H1 (cell line): ENCODE results near the gene RNF145. TPM values are rescaled to one million over a fixed set of nuclear protein-coding genes. Genes with fewer than 3 reads are reported as not detected.

Experiments used
- CTCF ChIA-PET: fragments of 300-600 bp; sonication (Branson Sonifier 250); formaldehyde crosslinking; loops from one replicate; lab custom pipeline; 2021; ENCODE audit not compliant: partially characterized antibody; lab: Charles Lee
- POLR2A ChIA-PET: fragments of 300-600 bp; sonication (Branson Sonifier 250); formaldehyde crosslinking; loops from one replicate; lab custom pipeline; 2021; ENCODE audit warnings: inconsistent platforms; ENCODE audit not compliant: partially characterized antibody; lab: Charles Lee
- DNase-seq, 2 experiments: peaks; one replicate each; pipeline versions ENCODE4 v3.0.0 to v3.0.0-alpha.2; 2010 to 2022; ENCODE audit warnings: low spot score in 2 of 2, low read depth in 1 of 2, mixed read lengths in 1 of 2
- FAIRE-seq: peaks from 2 replicates; lab custom pipeline; 2011; peaks lifted over from hg19 to GRCh38; lab: Jason Lieb, UNC
- H2AFZ ChIP-seq: 2 replicates; pipeline ENCODE4 v1.8.1; 2012; ENCODE audit warnings: low read length, inconsistent platforms
- H2AK5ac ChIP-seq: 2 replicates; pipeline ENCODE4 v1.6.1; 2013; ENCODE audit warnings: low read depth, low read length
- H2BK120ac ChIP-seq: replicated peaks from 2 replicates; pipeline ENCODE3; 2013; ENCODE audit warnings: low read depth, low read length, inconsistent platforms
- H2BK12ac ChIP-seq: 2 replicates; pipeline ENCODE4 v1.6.1; 2013; ENCODE audit warnings: low read depth, low read length
- H2BK15ac ChIP-seq: 2 replicates; pipeline ENCODE4 v1.6.1; 2013; ENCODE audit warnings: low read length
- H2BK20ac ChIP-seq: 2 replicates; pipeline ENCODE4 v1.6.1; 2013; ENCODE audit warnings: low read length
- H2BK5ac ChIP-seq: 2 replicates; pipeline ENCODE4 v1.6.1; 2013; ENCODE audit warnings: low read depth, low read length
- H3K14ac ChIP-seq: 2 replicates; pipeline ENCODE4 v1.6.1; 2013; ENCODE audit warnings: inconsistent platforms; ENCODE audit not compliant: insufficient read length
- H3K18ac ChIP-seq: 2 replicates; pipeline ENCODE4 v1.6.1; 2013; ENCODE audit warnings: low read length; ENCODE audit errors: extremely low read depth
- H3K23ac ChIP-seq: 2 replicates; pipeline ENCODE4 v1.6.1; 2013; ENCODE audit warnings: inconsistent platforms; ENCODE audit not compliant: insufficient read length
- H3K23me2 ChIP-seq: 2 replicates; pipeline ENCODE4 v1.6.1; 2013; ENCODE audit warnings: low read depth, low read length
- H3K27ac ChIP-seq: 2 replicates; pipeline ENCODE4 v1.6.1; 2011; ENCODE audit warnings: low read depth, low read length, inconsistent platforms
- H3K27me3 ChIP-seq, 4 experiments: replicated peaks in 1 of 4; 1 replicate in 1 of 4; 2 replicates in 3 of 4; pipeline versions ENCODE4 v1.6.1 to v1.8.1; 2011 to 2013; ENCODE audit warnings: low read length in 3 of 4, mild to moderate bottlenecking in 3 of 4, inconsistent platforms in 2 of 4, mixed read lengths in 2 of 4, moderate library complexity in 1 of 4; ENCODE audit not compliant: control insufficient read depth in 3 of 4, insufficient read depth in 3 of 4; ENCODE audit errors: extremely low read depth in 1 of 4
- H3K36me3 ChIP-seq, 4 experiments: 2 replicates each; pipeline versions ENCODE4 v1.6.1 to v1.8.1; 2011 to 2013; ENCODE audit warnings: mild to moderate bottlenecking in 4 of 4, low read length in 3 of 4, moderate library complexity in 2 of 4, control low read depth in 1 of 4, inconsistent platforms in 1 of 4; ENCODE audit not compliant: insufficient read depth in 4 of 4, control insufficient read depth in 2 of 4
- H3K4ac ChIP-seq: replicated peaks from 2 replicates; pipeline ENCODE3; 2013; ENCODE audit warnings: low read length, low read depth, mixed read lengths, inconsistent platforms; ENCODE audit not compliant: insufficient read length
- H3K4me1 ChIP-seq, 4 experiments: replicated peaks in 1 of 4; 1 replicate in 1 of 4; 2 replicates in 3 of 4; pipeline versions ENCODE4 v1.6.1 to v1.8.1; 2011 to 2013; ENCODE audit warnings: low read length in 3 of 4, inconsistent platforms in 2 of 4, mixed read lengths in 1 of 4; ENCODE audit not compliant: insufficient read depth in 4 of 4, control insufficient read depth in 3 of 4
- H3K4me2 ChIP-seq, 2 experiments: 2 replicates each; pipeline versions ENCODE4 v1.6.1 to v1.8.1; 2011 to 2013; ENCODE audit warnings: low read depth in 2 of 2, low read length in 2 of 2, control low read depth in 1 of 2, inconsistent platforms in 1 of 2, mild to moderate bottlenecking in 1 of 2; ENCODE audit not compliant: insufficient read depth in 1 of 2
- H3K4me3 ChIP-seq, 4 experiments: fragments of 200-600, 300-600 bp in 1 of 4; sonication (generic), shearing (Covaris generic), sonication (Bioruptor Twin) in 1 of 4; 2 replicates each; pipeline versions ENCODE4 v1.5.1 to v1.8.1; 2011 to 2016; ENCODE audit warnings: low read length in 4 of 4, low read depth in 3 of 4, control low read depth in 2 of 4, inconsistent platforms in 2 of 4, mild to moderate bottlenecking in 2 of 4, mixed read lengths in 1 of 4, moderate library complexity in 1 of 4; ENCODE audit not compliant: insufficient read depth in 2 of 4; ENCODE audit errors: extremely low read depth in 1 of 4
- H3K56ac ChIP-seq: replicated peaks from 2 replicates; pipeline ENCODE3; 2013; ENCODE audit warnings: low read depth, mild to moderate bottlenecking, mixed read lengths, low read length, inconsistent platforms; ENCODE audit not compliant: insufficient read length
- H3K79me1 ChIP-seq: 2 replicates; pipeline ENCODE4 v1.6.1; 2013; ENCODE audit warnings: low read depth, low read length, control low read depth
- H3K79me2 ChIP-seq, 2 experiments: 2 replicates each; pipeline versions ENCODE4 v1.6.1 to v1.8.1; 2012 to 2013; ENCODE audit warnings: low read length in 2 of 2, mild to moderate bottlenecking in 2 of 2, inconsistent platforms in 1 of 2; ENCODE audit not compliant: insufficient read depth in 2 of 2, control insufficient read depth in 1 of 2
- H3K9ac ChIP-seq, 4 experiments: replicated peaks in 1 of 4; 1 replicate in 1 of 4; 2 replicates in 3 of 4; pipeline versions ENCODE4 v1.6.1 to v1.8.1; 2011 to 2013; ENCODE audit warnings: low read depth in 3 of 4, low read length in 3 of 4, control low read depth in 2 of 4, mild to moderate bottlenecking in 2 of 4, moderate library complexity in 2 of 4, inconsistent platforms in 1 of 4; ENCODE audit errors: extremely low read depth in 1 of 4
- H3K9me3 ChIP-seq, 2 experiments: 2 replicates each; pipeline versions ENCODE4 v1.6.1 to v1.8.1; 2012 to 2013; ENCODE audit warnings: mild to moderate bottlenecking in 2 of 2, moderate library complexity in 2 of 2, control low read depth in 1 of 2, inconsistent platforms in 1 of 2, low read depth in 1 of 2, low read length in 1 of 2, mixed read lengths in 1 of 2; ENCODE audit not compliant: insufficient read depth in 2 of 2
- H4K20me1 ChIP-seq, 2 experiments: replicated peaks in 1 of 2; 2 replicates each; pipeline versions ENCODE3 to v1.8.1; 2011 to 2013; ENCODE audit warnings: inconsistent platforms in 2 of 2, low read length in 2 of 2, mild to moderate bottlenecking in 1 of 2; ENCODE audit not compliant: insufficient read depth in 2 of 2, control insufficient read depth in 1 of 2
- H4K5ac ChIP-seq: 2 replicates; pipeline ENCODE4 v1.6.1; 2013; ENCODE audit warnings: low read length, low read depth, mixed read lengths, inconsistent platforms; ENCODE audit not compliant: insufficient read length
- H4K8ac ChIP-seq: 2 replicates; pipeline ENCODE4 v1.8.0; 2013; ENCODE audit warnings: mild to moderate bottlenecking, moderate library complexity, low read length, inconsistent platforms; ENCODE audit not compliant: insufficient read depth; ENCODE audit errors: extremely low read depth
- H4K91ac ChIP-seq: replicated peaks from 2 replicates; pipeline ENCODE3; 2013; ENCODE audit warnings: low read length, mixed read lengths, inconsistent platforms; ENCODE audit not compliant: insufficient read length
- BACH1 ChIP-seq: IDR thresholded peaks from 2 replicates; pipeline ENCODE4 v1.6.1; 2012; ENCODE audit warnings: low read length, improper control_type of control experiment
- CTBP2 ChIP-seq: IDR thresholded peaks from 2 replicates; pipeline ENCODE4 v1.7.0; 2011; ENCODE audit warnings: borderline replicate concordance, mild to moderate bottlenecking, moderate library complexity, mixed read lengths, low read length; ENCODE audit not compliant: insufficient read depth, insufficient read length
- WGBS, 2 experiments: shearing (Covaris generic) in 1 of 2; methylation state at CpG; one replicate each; pipeline versions ENCODE4 v1.1.6 to v1.1.7; 2013 to 2015; ENCODE audit warnings: low lambda C conversion rate in 2 of 2, mixed read lengths in 2 of 2, inconsistent platforms in 1 of 2, low coverage in 1 of 2, missing lambda C conversion rate in 1 of 2; ENCODE audit not compliant: insufficient replicate concordance in 2 of 2, insufficient coverage in 1 of 2, insufficient read length in 1 of 2; ENCODE audit errors: extremely low coverage in 1 of 2, missing lambda C conversion rate in 1 of 2; 5-methylcytosine and 5-hydroxymethylcytosine counted together
- polyA plus RNA-seq, 7 experiments: library from polyadenylated mRNA; depleted of rRNA in 3 of 7; stranded (reverse) in 5 of 7; unstranded in 2 of 7; fragments of >200 nt in 5 of 7; fragments of 200-250 nt in 2 of 7; gene quantifications; 1 replicate in 5 of 7; 2 replicates in 1 of 7; 4 replicates in 1 of 7; pipeline versions ENCODE4 v1.2.1 to v1.2.3, GENCODE V29; 2011 to 2013; ENCODE audit warnings: missing spikeins in 2 of 7, mixed read lengths in 2 of 7
- total RNA-seq: library from RNA; stranded (reverse); fragmentation: NEBNext Ultra II Directional; extraction: Animal tissue kit (Norgen Biotek cat#: 25700); gene quantifications from 2 replicates; pipeline ENCODE4 v1.2.1, GENCODE V29; 2021

The RNF145 gene
- total and polyA plus RNA-seq, 2 of the 8 experiments (the other 6 are each of a cell fraction or from before 2014, with no cell fraction given): 34.2 to 72.5 TPM

- WGBS, 2 experiments: 81% methylated on average over 2 of the region's 2 CpGs; no CpG with 5 or more reads in 1 of the 2 experiments
- H2BK5ac ChIP-seq: no peak overlapping the region
- H2BK20ac ChIP-seq: no peak overlapping the region
- H3K4me2 ChIP-seq: no peak overlapping the region
- no peak for DNase-seq
- no peaks in the 10 kb centered on the region for H4K20me1 ChIP-seq
- no peak overlapping the region for H3K18ac ChIP-seq
- H2AK5ac ChIP-seq: no peak overlapping the region
- H3K27ac ChIP-seq: no peak overlapping the region
- no peak overlapping the region for H4K91ac ChIP-seq
- H2BK12ac ChIP-seq: no peak overlapping the region
- no peaks in the 10 kb centered on the region for H3K36me3 ChIP-seq
- no peak overlapping the region for H3K14ac ChIP-seq
- no peak overlapping the region for H4K5ac ChIP-seq
- H4K8ac ChIP-seq: no peak overlapping the region
- FAIRE-seq: no peak
- H3K4ac ChIP-seq: no peak overlapping the region
- no peak overlapping the region for H2BK15ac ChIP-seq
- no peak overlapping the region for H3K9ac ChIP-seq
- H3K56ac ChIP-seq: no peak overlapping the region
- no peak overlapping the region for H3K4me3 ChIP-seq
- peaks cover 0 to 3% (median 0%) of the 10 kb centered on the region in 4 experiments; a peak in 2 of 7 replicates for H3K27me3 ChIP-seq
- H3K23ac ChIP-seq: no peak overlapping the region
- CTCF ChIA-PET: no interaction called here
- H3K23me2 ChIP-seq: no peaks in the 10 kb centered on the region; the same call in 1 of the 2 replicates
- H3K79me1 ChIP-seq: no peaks in the 10 kb centered on the region
- no peaks in the 10 kb centered on the region for H3K79me2 ChIP-seq
- no peak overlapping the region for H2AFZ ChIP-seq
- POLR2A ChIA-PET: no interaction called here
- H2BK120ac ChIP-seq: no peak overlapping the region
- H3K9me3 ChIP-seq: no peaks in the 10 kb centered on the region
- no peaks in the 10 kb centered on the region for H3K4me1 ChIP-seq
- no peak for TF ChIP-seq CTBP2
- no peak for TF ChIP-seq BACH1
These were observed 32.7 kb upstream of the RNF145 start for GRCh38 chr5:159241946-159242552.
